Measurements from ENCODE around the gene ELOA. TPM values are rescaled to one million over a fixed set of nuclear protein-coding genes. Genes with fewer than 3 reads are reported as not detected.

The ELOA gene
- total and polyA plus RNA-seq, 9 of the 15 experiments (the other 6 are each of a cell fraction or from before 2014, with no cell fraction given), result 31.9 to 98.6 (median 61.3) TPM

- TF ChIP-seq ATF4 (CRISPR knock-in tag; IDR thresholded peaks at IDR 0.05) (no peak), CTCF (IDR thresholded peaks at IDR 0.05 in 2 of 3, conservative IDR thresholded peaks at IDR 0.05 in 1 of 3; ENCODE audit: insufficient read depth in 2 of 3, low read depth in 1 of 3, low read length in 3 of 3) (peak; percentile 96 to 98 (median 98)), ZNF830 (CRISPR knock-in tag; IDR thresholded peaks at IDR 0.05) (no peak), ZBTB26 (CRISPR knock-in tag; IDR thresholded peaks at IDR 0.05) (no peak), ZFP30 (CRISPR knock-in tag; IDR thresholded peaks at IDR 0.05; ENCODE audit: borderline replicate concordance) (no peak), ZNF354B (CRISPR knock-in tag; IDR thresholded peaks at IDR 0.05) (no peak), TAF1 (IDR thresholded peaks at IDR 0.05; ENCODE audit: control insufficient read depth, extremely low read depth, insufficient read depth, low read length, severe bottlenecking) (no peak), CBX5 (IDR thresholded peaks at IDR 0.05; ENCODE audit: borderline replicate concordance, low read depth) (no peak), LARP7 (IDR thresholded peaks at IDR 0.05) (no peak), STAT6 (CRISPR knock-in tag; IDR thresholded peaks at IDR 0.05) (no peak), CREM (IDR thresholded peaks at IDR 0.05; ENCODE audit: low read depth) (peak; percentile 90), TCF3 (CRISPR knock-in tag; IDR thresholded peaks at IDR 0.05) (0 out of 2 replicates have a peak, but pooled peaks have one; percentile 10), COPS2 (conservative IDR thresholded peaks at IDR 0.05) (no peak), HNRNPH1 (optimal IDR thresholded peaks at IDR 0.05; ENCODE audit: low read depth, low read length) (no peak), FOXK1 (CRISPR knock-in tag; IDR thresholded peaks at IDR 0.05; ENCODE audit: borderline replicate concordance) (no peak), BCL6 (CRISPR knock-in tag; IDR thresholded peaks at IDR 0.05) (no peak), ILK (tag; IDR thresholded peaks at IDR 0.05; ENCODE audit: borderline replicate concordance, low read depth) (no peak), FOXO4 (CRISPR knock-in tag; IDR thresholded peaks at IDR 0.05) (no peak), NKRF (IDR thresholded peaks at IDR 0.05; ENCODE audit: borderline replicate concordance) (no peak)
These were observed 66.5 kb downstream of the ELOA start (continued) for GRCh38 chr1:23809751-23810171.

Measured in K562 (cell line).